ENCODE data around the gene CDC42BPB.
A peak's percentile ranks its signal among the peaks of the same experiment; 100 is the strongest.

CDC42BPB gene

GRCh38 chr14:103057372-103058163, at the start of gene CDC42BPB:
TSS of gene CDC42BPB (minus strand) at chr14:103057549. CDS start at chr14:103057173, 376 bp downstream.
- peak within 1 kb of the TSS; percentile 58 for H3K4me3 Mint-ChIP-seq
- CTCF ChIA-PET, result interaction anchor here (1.3 kb wide), 1 partner anchor 47 kb away, joined by 4 read pairs; no protein-coding TSS in a partner anchor
- no peak within 1 kb of the TSS for H3K27ac Mint-ChIP-seq

GRCh38 chr14:103105580-103106150, 48.3 kb upstream of the CDC42BPB start:
- DNase-seq, result peak; percentile 51
- H3K4me1 Mint-ChIP-seq, result peaks cover 9% of the 10 kb centered on the region
- no peak overlapping the region for H3K27ac Mint-ChIP-seq
- H3K27me3 Mint-ChIP-seq, result peaks cover 69% of the 10 kb centered on the region
- CTCF ChIA-PET, result interaction anchor here (0.8 to 5.8 kb wide), 19 partner anchors 10 to 411 kb away, joined by 3 to 48 read pairs (median 4); partner anchors contain the start of gene EXOC3L4
- H3K4me3 Mint-ChIP-seq, result no peak overlapping the region
- no peaks in the 10 kb centered on the region for H3K36me3 Mint-ChIP-seq
- H3K9me3 Mint-ChIP-seq, result no peaks in the 10 kb centered on the region

More at GRCh38 chr14:103057372-103058163, at the start of gene CDC42BPB:
- no peaks in the 10 kb centered on the region for H3K9me3 Mint-ChIP-seq
- no peaks in the 10 kb centered on the region for H3K36me3 Mint-ChIP-seq
- DNase-seq, result peak; percentile 63
- H3K27me3 Mint-ChIP-seq, result peaks cover 72% of the 10 kb centered on the region
- peaks cover 11% of the 10 kb centered on the region for H3K4me1 Mint-ChIP-seq

GRCh38 chr14:103104654-103105452, 47.5 kb upstream of the CDC42BPB start:
- H3K27me3 Mint-ChIP-seq, result peaks cover 73% of the 10 kb centered on the region
- no peaks in the 10 kb centered on the region for H3K9me3 Mint-ChIP-seq
- peak; percentile 75 for DNase-seq
- H3K27ac Mint-ChIP-seq, result no peak overlapping the region
- H3K4me3 Mint-ChIP-seq, result no peak overlapping the region
- CTCF ChIA-PET, result interaction anchor here (0.6 to 5.8 kb wide), 29 partner anchors 9 to 443 kb away, joined by 3 to 48 read pairs (median 4); partner anchors contain the start of gene EXOC3L4
- no peaks in the 10 kb centered on the region for H3K36me3 Mint-ChIP-seq
- peaks cover 9% of the 10 kb centered on the region for H3K4me1 Mint-ChIP-seq

GRCh38 chr14:103104389-103104653, 47.0 kb upstream of the CDC42BPB start:
- Mint-ChIP-seq H3K9me3 (no peaks in the 10 kb centered on the region), H3K36me3 (no peaks in the 10 kb centered on the region), H3K4me3 (no peak overlapping the region), H3K27me3 (peaks cover 74% of the 10 kb centered on the region), H3K27ac (no peak overlapping the region), H3K4me1 (peaks cover 9% of the 10 kb centered on the region)
- CTCF ChIA-PET, result interaction anchor here (0.6 to 5.8 kb wide), 22 partner anchors 9 to 443 kb away, joined by 3 to 48 read pairs (median 4); partner anchors contain the start of gene EXOC3L4
- DNase-seq, result no peak

- Mint-ChIP-seq H3K27me3 (peaks cover 74% of the 10 kb centered on the region), H3K4me3 (no peak overlapping the region), H3K27ac (no peak overlapping the region), H3K9me3 (no peaks in the 10 kb centered on the region), H3K36me3 (no peaks in the 10 kb centered on the region), H3K4me1 (peaks cover 9% of the 10 kb centered on the region)
- no peak for DNase-seq
- CTCF ChIA-PET, result interaction anchor here (0.6 to 5.8 kb wide), 9 partner anchors 12 to 188 kb away, joined by 3 to 48 read pairs (median 4); no protein-coding TSS in a partner anchor
Observed at GRCh38 chr14:103103461-103104388, 46.4 kb upstream of the CDC42BPB start.

GRCh38 chr14:103102689-103103260, 45.4 kb upstream of the CDC42BPB start:
- no peak for DNase-seq
- Mint-ChIP-seq H3K27ac (no peak overlapping the region), H3K4me1 (peaks cover 9% of the 10 kb centered on the region), H3K36me3 (no peaks in the 10 kb centered on the region), H3K4me3 (no peak overlapping the region), H3K27me3 (peaks cover 76% of the 10 kb centered on the region), H3K9me3 (no peaks in the 10 kb centered on the region)
- CTCF ChIA-PET, result interaction anchor here (0.6 to 5.8 kb wide), 3 partner anchors 20 to 189 kb away, joined by 3 to 48 read pairs (median 3); no protein-coding TSS in a partner anchor

- H3K27ac Mint-ChIP-seq, result no peak overlapping the region
- H3K36me3 Mint-ChIP-seq, result no peaks in the 10 kb centered on the region
- CTCF ChIA-PET, result interaction anchor here (5.8 kb wide), 1 partner anchor 190 kb away, joined by 48 read pairs; no protein-coding TSS in a partner anchor
- no peaks in the 10 kb centered on the region for H3K9me3 Mint-ChIP-seq
- H3K27me3 Mint-ChIP-seq, result peaks cover 78% of the 10 kb centered on the region
- H3K4me1 Mint-ChIP-seq, result peaks cover 9% of the 10 kb centered on the region
- DNase-seq, result no peak
- no peak overlapping the region for H3K4me3 Mint-ChIP-seq
Observed at GRCh38 chr14:103101963-103102688, 44.8 kb upstream of the CDC42BPB start.

GRCh38 chr14:103101257-103101962, 44.1 kb upstream of the CDC42BPB start:
- Mint-ChIP-seq H3K36me3 (no peaks in the 10 kb centered on the region), H3K9me3 (no peaks in the 10 kb centered on the region), H3K27ac (no peak overlapping the region), H3K27me3 (peaks cover 74% of the 10 kb centered on the region), H3K4me3 (no peak overlapping the region), H3K4me1 (peaks cover 9% of the 10 kb centered on the region)
- no peak for DNase-seq
- CTCF ChIA-PET, result interaction anchor here (5.8 kb wide), 1 partner anchor 190 kb away, joined by 48 read pairs; no protein-coding TSS in a partner anchor

- DNase-seq, result no peak
- H3K4me1 Mint-ChIP-seq, result peaks cover 9% of the 10 kb centered on the region
- CTCF ChIA-PET, result no interaction called here
- H3K9me3 Mint-ChIP-seq, result no peaks in the 10 kb centered on the region
- peaks cover 65% of the 10 kb centered on the region for H3K27me3 Mint-ChIP-seq
- H3K4me3 Mint-ChIP-seq, result no peak overlapping the region
- H3K36me3 Mint-ChIP-seq, result no peaks in the 10 kb centered on the region
- H3K27ac Mint-ChIP-seq, result no peak overlapping the region
Observed at GRCh38 chr14:103100281-103101121, 43.2 kb upstream of the CDC42BPB start.

- Mint-ChIP-seq H3K27ac (no peak overlapping the region), H3K4me3 (no peak overlapping the region), H3K27me3 (peaks cover 61% of the 10 kb centered on the region), H3K36me3 (no peaks in the 10 kb centered on the region), H3K9me3 (no peaks in the 10 kb centered on the region), H3K4me1 (peaks cover 5% of the 10 kb centered on the region)
- no peak for DNase-seq
- CTCF ChIA-PET, result no interaction called here
Observed at GRCh38 chr14:103099733-103100280, 42.5 kb upstream of the CDC42BPB start.

- peaks cover 3% of the 10 kb centered on the region for H3K4me1 Mint-ChIP-seq
- peaks cover 57% of the 10 kb centered on the region for H3K27me3 Mint-ChIP-seq
- CTCF ChIA-PET, result no interaction called here
- H3K4me3 Mint-ChIP-seq, result no peak overlapping the region
- no peak for DNase-seq
- H3K9me3 Mint-ChIP-seq, result no peaks in the 10 kb centered on the region
- H3K27ac Mint-ChIP-seq, result no peak overlapping the region
- no peaks in the 10 kb centered on the region for H3K36me3 Mint-ChIP-seq
Observed at GRCh38 chr14:103099081-103099732, 41.9 kb upstream of the CDC42BPB start.
